Keratinocyte (primary cell): Measurements from ENCODE around the gene FAM3A. TPM values are rescaled to one million over a fixed set of nuclear protein-coding genes. Genes with fewer than 3 reads are reported as not detected.

Experiments used
- DNase-seq: peaks from one replicate; pipeline ENCODE4 v3.0.0-alpha.2; 2011; ENCODE audit warnings: low read depth, missing footprints, low spot score
- FAIRE-seq: peaks from 2 replicates; lab custom pipeline; 2011; peaks lifted over from hg19 to GRCh38; lab: Jason Lieb, UNC
- H2AFZ ChIP-seq: 2 replicates; pipeline ENCODE4 v1.6.0; 2012; ENCODE audit warnings: low read length, control low read depth, inconsistent platforms; ENCODE audit not compliant: control insufficient read depth
- H3K27ac ChIP-seq: 2 replicates; pipeline ENCODE4 v1.5.1; 2011; ENCODE audit warnings: low read length; ENCODE audit not compliant: control insufficient read depth, insufficient read depth
- H3K27me3 ChIP-seq: 3 replicates; pipeline ENCODE4 v1.6.0; 2011; ENCODE audit warnings: low read length; ENCODE audit not compliant: control insufficient read depth, insufficient read depth; ENCODE audit errors: extremely low read depth
- H3K36me3 ChIP-seq, 2 experiments: 2 replicates in 1 of 2; 3 replicates in 1 of 2; pipeline ENCODE4 v1.5.1; 2011; ENCODE audit warnings: low read length in 2 of 2, mild to moderate bottlenecking in 1 of 2; ENCODE audit not compliant: control insufficient read depth in 2 of 2, insufficient read depth in 2 of 2; ENCODE audit errors: extremely low read depth in 1 of 2
- H3K4me1 ChIP-seq: 3 replicates; pipeline ENCODE4 v1.5.1; 2011; ENCODE audit warnings: low read length; ENCODE audit not compliant: control insufficient read depth, insufficient read depth; ENCODE audit errors: extremely low read depth
- H3K4me2 ChIP-seq: 3 replicates; pipeline ENCODE4 v1.6.0; 2011; ENCODE audit warnings: low read depth, low read length; ENCODE audit not compliant: control insufficient read depth, insufficient read depth; ENCODE audit errors: extremely low read depth
- H3K4me3 ChIP-seq, 3 experiments: fragments of 200-600 bp in 1 of 3; sonication (generic) in 1 of 3; 2 replicates in 2 of 3; 3 replicates in 1 of 3; pipeline ENCODE4 v1.5.1; 2011 to 2016; ENCODE audit warnings: low read length in 3 of 3, mild to moderate bottlenecking in 3 of 3, control low read depth in 2 of 3, inconsistent platforms in 1 of 3, low read depth in 1 of 3, mixed read lengths in 1 of 3, mixed run types in 1 of 3, moderate library complexity in 1 of 3; ENCODE audit not compliant: control insufficient read depth in 2 of 3, insufficient read depth in 2 of 3; ENCODE audit errors: extremely low read depth in 1 of 3
- H3K79me2 ChIP-seq: 2 replicates; pipeline ENCODE4 v1.6.0; 2012; ENCODE audit warnings: low read length; ENCODE audit not compliant: control insufficient read depth, insufficient read depth
- H3K9ac ChIP-seq: 3 replicates; pipeline ENCODE4 v1.6.0; 2011; ENCODE audit warnings: low read length; ENCODE audit not compliant: control insufficient read depth, insufficient read depth; ENCODE audit errors: extremely low read depth
- H3K9me1 ChIP-seq: 3 replicates; pipeline ENCODE4 v1.6.0; 2011; ENCODE audit warnings: low read length; ENCODE audit not compliant: control insufficient read depth, insufficient read depth; ENCODE audit errors: extremely low read depth
- H3K9me3 ChIP-seq: 2 replicates; pipeline ENCODE4 v1.5.1; 2012; ENCODE audit warnings: low read depth, low read length; ENCODE audit not compliant: control insufficient read depth
- H4K20me1 ChIP-seq: 3 replicates; pipeline ENCODE4 v1.6.0; 2011; ENCODE audit warnings: low read length; ENCODE audit not compliant: control insufficient read depth, insufficient read depth; ENCODE audit errors: extremely low read depth
- CTCF ChIP-seq, 3 experiments: IDR thresholded peaks in 1 of 3; conservative IDR thresholded peaks in 1 of 3; optimal IDR thresholded peaks in 1 of 3; 2 replicates in 2 of 3; 3 replicates in 1 of 3; pipeline versions ENCODE3 to v1.5.1; 2011; ENCODE audit warnings: low read length in 3 of 3, mild to moderate bottlenecking in 3 of 3, moderate library complexity in 2 of 3, control low read depth in 1 of 3, inconsistent platforms in 1 of 3; ENCODE audit not compliant: insufficient read depth in 2 of 3; ENCODE audit errors: extremely low read depth in 1 of 3
- EZH2 ChIP-seq: IDR thresholded peaks from one replicate; pipeline ENCODE4 v1.6.1; 2012; ENCODE audit warnings: inconsistent platforms, mild to moderate bottlenecking, low read length, moderate library complexity
- dilution Hi-C: fragments of 300-500 bp; cut with MboI; formaldehyde crosslinking; loops from one replicate; pipeline ENCODE4 v1.7.0; 2020; ENCODE audit warnings: low sequenced_read_pairs; ENCODE audit not compliant: extremely low pct_ligation_motif_present
- polyA plus RNA-seq, 5 experiments: library from polyadenylated mRNA; depleted of rRNA in 3 of 5; stranded (reverse) in 3 of 5; stranded (forward) in 1 of 5; unstranded in 1 of 5; fragments of >200 nt; gene quantifications; 1 replicate in 1 of 5; 2 replicates in 3 of 5; 3 replicates in 1 of 5; pipeline versions ENCODE4 v1.2.1 to v1.2.3, GENCODE V29; 2011 to 2012; ENCODE audit warnings: missing spikeins in 2 of 5, low read depth in 1 of 5, low replicate concordance in 1 of 5

Gene FAM3A
- polyA plus RNA-seq, 1 donor (not counting 4 experiments of a cell fraction or from before 2014, with no cell fraction given), result 15.8 TPM

GRCh38 chrX:154468217-154468616 is 47.8 kb downstream of the FAM3A start:
- no peaks in the 10 kb centered on the region for H3K79me2 ChIP-seq
- peaks cover 0 to 5% of the 10 kb centered on the region in 2 experiments for H3K36me3 ChIP-seq
- dilution Hi-C loops, result no loop called here
- H3K9me1 ChIP-seq, result no peaks in the 10 kb centered on the region
- FAIRE-seq (no peak), DNase-seq (no peak)
- no peaks in the 10 kb centered on the region for H3K27me3 ChIP-seq
- H4K20me1 ChIP-seq, result no peaks in the 10 kb centered on the region
- no peak overlapping the region for H3K4me3 ChIP-seq
- no peaks in the 10 kb centered on the region for H3K4me1 ChIP-seq
- no peak overlapping the region for H3K4me2 ChIP-seq
- peaks cover 2% of the 10 kb centered on the region for H3K9me3 ChIP-seq
- no peak overlapping the region for H3K27ac ChIP-seq
- no peak for TF ChIP-seq EZH2
- TF ChIP-seq CTCF (optimal IDR thresholded peaks at IDR 0.05 in 1 of 3, IDR thresholded peaks at IDR 0.05 in 1 of 3, conservative IDR thresholded peaks at IDR 0.05 in 1 of 3; ENCODE audit: extremely low read depth in 1 of 3, insufficient read depth in 2 of 3, low read length in 3 of 3), result no peak
- no peak overlapping the region for H3K9ac ChIP-seq
- H2AFZ ChIP-seq, result no peak overlapping the region

- Histone ChIP-seq H2AFZ (no peak overlapping the region), H4K20me1 (no peaks in the 10 kb centered on the region), H3K9ac (no peak overlapping the region), H3K4me1 (no peaks in the 10 kb centered on the region), H3K27me3 (no peaks in the 10 kb centered on the region), H3K36me3 (peaks cover 0 to 5% of the 10 kb centered on the region in 2 experiments), H3K79me2 (no peaks in the 10 kb centered on the region), H3K27ac (no peak overlapping the region), H3K9me1 (no peaks in the 10 kb centered on the region), H3K4me2 (no peak overlapping the region), H3K4me3 (no peak overlapping the region), H3K9me3 (peaks cover 2% of the 10 kb centered on the region)
- TF ChIP-seq EZH2, result no peak
- no peak for TF ChIP-seq CTCF (optimal IDR thresholded peaks at IDR 0.05 in 1 of 3, IDR thresholded peaks at IDR 0.05 in 1 of 3, conservative IDR thresholded peaks at IDR 0.05 in 1 of 3; ENCODE audit: extremely low read depth in 1 of 3, insufficient read depth in 2 of 3, low read length in 3 of 3)
- dilution Hi-C loops, result no loop called here
- FAIRE-seq, result no peak
- DNase-seq, result no peak
These were observed 48.5 kb downstream of the FAM3A start for GRCh38 chrX:154467556-154467955.
